Right renal pelvis (tissue), 4 donors: ENCODE results near the gene HSDL1. TPM values are rescaled to one million over a fixed set of nuclear protein-coding genes. Genes with fewer than 3 reads are reported as not detected.

Experiments used
- DNase-seq, 4 donors: peaks; one replicate each; pipeline ENCODE4 v3.0.0-alpha.2; 2013; ENCODE audit warnings: low read depth in 4 of 4, low spot score in 3 of 4, missing footprints in 1 of 4
- polyA plus RNA-seq, 4 donors: library from polyadenylated mRNA; unstranded; fragments of 120-200 nt; gene quantifications; one replicate each; pipeline ENCODE4 v1.2.1, GENCODE V29; 2013; ENCODE audit not compliant: insufficient read length in 4 of 4

Gene HSDL1
- polyA plus RNA-seq, 4 donors = 38.7 to 53.0 (median 47.2) TPM

DNA sequence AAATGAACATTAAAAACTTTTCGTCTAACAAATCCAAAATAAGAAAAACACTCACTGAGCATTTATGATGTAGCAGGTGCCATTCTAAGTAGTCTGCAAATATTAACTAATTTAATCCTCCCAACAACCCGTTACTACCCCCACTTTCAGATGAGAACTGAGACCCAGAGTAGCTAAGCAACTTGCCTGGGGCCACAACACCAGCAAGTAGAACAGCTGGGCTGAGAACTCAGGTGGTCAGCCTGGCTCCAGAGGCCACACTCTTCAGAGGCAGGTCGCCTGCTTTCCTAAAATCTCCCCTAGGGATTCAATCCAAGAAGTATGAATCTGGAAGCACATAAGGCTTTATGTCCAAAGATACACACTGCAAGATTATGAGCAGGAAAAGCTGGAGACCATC is 34.5 kb downstream of the HSDL1 start:
- DNase-seq = no peak

DNA sequence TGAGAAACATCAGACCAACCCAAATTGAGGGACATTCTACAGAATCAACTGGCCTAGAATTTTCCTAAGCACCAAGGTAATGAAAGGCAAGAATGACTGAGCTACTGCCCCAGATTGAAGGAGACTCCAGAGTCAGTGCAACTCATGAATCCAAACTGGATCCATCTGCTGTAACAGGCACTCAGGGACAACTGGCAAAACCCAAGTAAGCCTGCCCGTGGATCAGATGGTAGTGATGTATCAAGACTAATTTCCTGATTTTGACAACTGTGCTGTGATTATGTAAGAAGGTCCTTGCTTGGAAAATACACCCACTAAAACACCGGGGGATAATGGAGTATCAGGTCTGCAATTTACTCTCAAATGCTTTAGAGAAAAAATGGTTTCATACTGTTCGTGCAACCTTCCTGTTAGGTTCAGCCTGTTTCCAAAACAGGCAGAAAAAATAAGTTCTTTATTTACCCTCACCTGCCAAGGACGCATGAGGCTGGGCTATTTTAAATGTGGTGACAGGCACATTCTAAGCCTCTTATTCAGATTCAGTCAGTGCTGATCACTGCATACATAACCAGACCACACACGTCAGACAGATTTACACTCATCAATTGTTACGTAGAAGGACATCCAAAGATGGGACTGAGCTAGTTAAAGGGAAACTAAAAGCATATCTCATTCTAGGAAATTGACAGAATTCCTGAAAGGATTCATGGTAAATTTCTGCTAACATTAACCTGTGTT is 35.2 kb downstream of the HSDL1 start:
- DNase-seq = no peak

DNA sequence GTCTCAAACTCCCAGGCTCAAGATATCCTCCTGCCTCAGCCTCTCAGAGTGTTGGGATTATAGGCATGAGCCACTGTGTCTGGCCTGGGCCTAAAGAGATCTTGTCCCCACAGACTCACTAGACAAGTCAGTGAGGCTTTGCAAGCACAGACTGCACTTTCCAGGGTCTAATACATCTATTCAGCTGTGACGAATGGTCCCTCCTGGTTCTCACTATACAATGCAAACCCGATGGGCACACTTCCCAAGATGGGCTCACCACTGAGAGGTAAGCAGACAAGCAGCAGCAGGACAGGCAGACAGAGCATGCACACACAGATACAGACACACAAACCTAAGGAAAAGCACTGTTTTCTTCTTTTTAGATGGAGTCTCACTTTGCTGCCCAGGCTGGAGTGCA is 37.1 kb downstream of the HSDL1 start:
- no peak for DNase-seq

DNA sequence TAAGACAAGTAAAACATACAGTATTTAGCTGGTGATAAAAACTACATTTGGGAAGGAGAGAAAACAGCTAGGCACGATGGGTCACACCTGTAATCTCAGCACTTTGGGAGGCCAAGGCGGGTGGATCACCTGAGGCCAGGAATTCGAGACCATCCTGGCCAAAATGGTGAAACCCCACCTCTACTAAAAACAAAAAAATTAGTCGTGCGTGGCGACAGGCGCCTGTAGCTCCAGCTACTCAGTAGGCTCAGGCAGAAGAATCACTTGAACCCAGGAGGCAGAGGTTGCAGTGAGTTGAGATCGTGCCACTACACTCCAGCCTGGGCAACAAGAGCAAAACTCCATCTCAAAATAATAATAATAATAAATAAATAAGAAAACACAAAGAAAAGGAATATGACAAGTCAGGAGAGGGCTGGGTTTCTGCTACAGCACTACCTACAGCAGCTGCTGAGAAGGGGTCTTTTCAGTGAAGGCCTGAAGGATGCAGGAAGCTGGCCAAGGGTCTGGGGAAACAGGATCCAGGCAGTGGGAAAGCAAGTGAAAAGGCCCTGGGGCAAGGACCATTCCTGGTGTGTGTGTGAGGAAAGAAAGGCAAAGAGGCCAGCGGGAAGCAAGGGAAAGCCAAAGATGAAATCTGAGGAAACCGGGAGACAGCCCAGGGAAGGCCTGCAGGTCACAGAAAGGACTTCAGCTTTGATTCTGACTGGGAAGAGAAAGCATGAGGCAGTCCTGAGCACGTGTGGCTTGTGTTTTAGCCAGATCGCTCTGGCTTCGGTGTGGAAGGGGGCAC is 38.8 kb downstream of the HSDL1 start:
- DNase-seq = no peak

- no peak for DNase-seq
Observed at GRCh38 chr16:84105301-84105815, 39.6 kb downstream of the HSDL1 start.

DNA sequence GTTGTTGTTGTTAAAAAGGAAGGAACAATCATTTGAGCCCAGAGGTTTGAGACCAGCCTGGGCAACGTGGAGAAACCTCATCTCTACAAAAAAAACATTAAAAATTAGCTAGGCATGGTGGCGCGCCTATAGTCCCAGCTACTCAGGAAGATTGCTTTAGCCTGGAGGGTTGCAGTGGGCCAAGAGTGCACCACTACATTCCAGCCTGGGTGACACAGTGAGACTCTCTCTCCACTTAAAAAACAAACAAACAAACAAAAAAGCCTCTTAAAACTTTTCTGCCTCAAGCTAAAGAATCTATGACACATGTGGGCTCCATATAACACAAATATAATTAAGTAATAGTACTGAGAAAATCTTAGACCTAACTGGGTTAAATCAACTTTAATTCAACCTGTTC is 40.7 kb downstream of the HSDL1 start:
- DNase-seq = no peak

DNA sequence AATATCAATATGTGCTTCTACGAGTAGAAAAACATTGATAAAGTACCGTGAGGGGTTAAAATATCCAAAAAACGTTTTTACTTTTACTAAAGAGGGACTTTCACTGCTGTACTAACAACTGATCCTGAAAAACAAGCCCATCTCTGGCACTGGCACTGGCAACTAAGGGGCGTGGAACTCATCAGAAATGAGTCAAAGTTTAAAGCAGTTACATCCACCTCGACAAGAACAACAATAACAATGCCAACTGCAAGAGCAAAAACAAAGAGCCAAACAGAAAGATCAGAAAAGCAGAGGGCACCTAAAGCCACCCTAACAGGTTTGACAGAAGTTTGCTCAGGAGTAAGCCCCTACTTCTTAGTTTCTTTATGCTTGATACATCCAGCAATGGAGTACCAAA is 41.3 kb downstream of the HSDL1 start:
- no peak for DNase-seq

DNA sequence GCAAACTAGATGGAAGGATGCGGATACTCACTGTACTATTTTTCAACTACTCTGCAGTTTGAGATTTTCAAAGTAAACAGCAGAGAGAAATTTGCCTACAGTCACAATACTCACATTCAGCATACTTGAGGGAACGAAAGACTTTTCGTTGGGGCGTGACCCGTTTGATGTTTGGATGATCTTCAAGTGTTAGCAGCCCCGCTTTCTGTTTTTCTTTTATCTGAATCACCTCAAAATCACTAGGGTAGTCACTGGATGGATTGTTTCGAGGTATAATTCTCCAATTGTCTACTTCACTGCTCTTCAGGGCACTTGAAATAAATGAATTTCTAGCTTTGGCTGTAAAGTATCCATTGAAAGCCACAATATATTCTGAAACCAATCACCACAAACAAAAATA is 46.0 kb downstream of the HSDL1 start:
- no peak for DNase-seq

DNA sequence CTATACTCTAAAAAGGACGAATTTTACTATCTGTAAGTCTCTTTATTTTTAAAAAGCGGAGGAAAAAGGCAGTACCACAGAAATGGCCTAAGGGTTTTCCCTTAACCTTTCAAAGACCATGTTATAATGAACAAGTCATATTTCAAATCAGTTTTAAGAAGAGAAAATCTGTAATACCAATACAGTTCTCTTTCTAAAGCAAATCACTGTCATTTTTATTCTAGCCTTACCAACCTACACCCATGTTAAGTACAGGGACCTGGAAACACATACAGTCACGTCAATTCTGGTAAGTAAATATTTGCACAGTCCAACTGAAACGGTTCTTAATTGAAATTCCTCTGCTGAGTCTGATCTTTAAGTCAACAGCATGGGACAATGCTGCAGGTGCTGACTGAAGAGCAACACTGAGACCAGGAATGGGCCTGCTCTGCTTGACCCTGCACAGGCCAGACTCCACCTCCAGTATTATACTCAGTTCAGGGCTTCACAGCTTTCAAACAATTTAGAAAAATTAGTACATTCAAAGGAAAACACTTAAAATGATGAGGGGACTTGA is 48.5 kb downstream of the HSDL1 start:
- no peak for DNase-seq

- no peak for DNase-seq
Observed at GRCh38 chr16:84095466-84095865, 49.5 kb downstream of the HSDL1 start.

GRCh38 chr16:84093879-84094270 is 51.1 kb downstream of the HSDL1 start:
- DNase-seq = no peak

- no peak for DNase-seq
Observed at GRCh38 chr16:84093120-84093878, 51.7 kb downstream of the HSDL1 start.

GRCh38 chr16:84091460-84091859 is 53.5 kb downstream of the HSDL1 start:
- no peak for DNase-seq

- no peak for DNase-seq
Observed at GRCh38 chr16:84090211-84090610, 54.8 kb downstream of the HSDL1 start.

- no peak for DNase-seq
Observed at GRCh38 chr16:84088695-84089395, 56.1 kb downstream of the HSDL1 start.

DNA sequence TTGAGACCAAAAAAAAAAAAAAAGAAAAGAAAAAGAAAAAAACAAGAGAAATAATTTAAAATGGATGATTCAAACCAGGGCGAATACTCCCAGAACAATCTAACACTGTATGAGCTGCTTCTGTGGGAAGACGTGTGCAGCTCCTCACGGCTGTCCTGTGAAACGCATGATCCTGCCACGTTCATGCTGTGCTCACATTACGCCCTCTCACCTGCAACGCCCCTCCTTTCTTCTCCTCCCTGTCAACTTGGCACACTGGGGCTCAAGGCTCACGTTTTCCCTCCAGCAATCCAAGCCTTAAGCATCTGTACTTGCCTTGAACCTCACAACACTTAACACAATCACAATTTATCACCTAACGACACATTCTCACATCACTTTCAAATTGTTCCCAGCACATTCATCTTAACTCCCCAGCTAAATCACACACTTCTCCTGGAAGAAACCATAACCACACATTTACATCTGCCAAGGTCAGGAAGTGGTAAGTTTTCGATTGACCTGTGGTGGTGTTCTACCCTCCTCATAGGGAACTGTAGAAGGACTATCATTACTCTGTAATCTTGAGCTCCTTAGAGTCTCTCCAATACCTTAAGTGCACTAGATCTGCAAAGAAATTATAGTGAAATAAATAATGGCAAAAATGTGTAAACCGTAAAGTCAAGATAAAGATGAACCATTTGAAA is 57.4 kb downstream of the HSDL1 start:
- DNase-seq = no peak

- DNase-seq = no peak
Observed at GRCh38 chr16:84087001-84087400, 58.0 kb downstream of the HSDL1 start.

- no peak for DNase-seq
Observed at GRCh38 chr16:84086341-84086740, 58.6 kb downstream of the HSDL1 start.

DNA sequence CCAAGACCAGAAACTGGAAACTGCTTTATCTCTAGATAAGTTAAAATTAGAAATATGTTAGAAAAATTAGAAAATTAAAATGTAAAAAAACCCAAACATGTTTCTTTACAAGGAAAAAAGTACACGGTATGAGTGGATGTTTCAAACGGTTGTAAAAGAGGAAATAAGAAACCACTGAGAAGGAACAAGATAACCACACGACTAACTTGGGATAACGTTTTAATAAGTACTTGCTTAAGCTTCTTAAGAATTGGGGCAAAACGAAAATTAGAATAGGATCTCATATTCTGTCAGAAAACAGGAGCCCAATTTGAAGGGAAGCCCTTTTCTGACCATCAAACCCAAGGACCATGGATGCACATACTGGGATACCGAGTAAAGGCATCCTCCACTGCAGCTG is 59.2 kb downstream of the HSDL1 start:
- DNase-seq = no peak

- no peak for DNase-seq
Observed at GRCh38 chr16:84085271-84085667, 59.7 kb downstream of the HSDL1 start.
